Ovary (tissue), 3 donors: ENCODE measurements around the gene ATP6V1G1.

Experiments used
- EP300 ChIP-seq: sonication (generic); formaldehyde crosslinking; IDR thresholded peaks from one replicate; pipeline ENCODE4 v1.6.1; 2017; ENCODE audit warnings: antibody characterized with exemption
- POLR2A ChIP-seq: fragments of 450-650 bp; IDR thresholded peaks from one replicate; pipeline ENCODE4 v1.6.1; 2017; ENCODE audit warnings: antibody characterized with exemption, mild to moderate bottlenecking, moderate library complexity
- TF ChIP-seq, protein P1 (sequence below), 3 donors: fragments of 450-650 bp in 2 of 3; fragments of 200-600 bp in 1 of 3; IDR thresholded peaks; one replicate each; pipeline versions ENCODE4 v1.5.1 to v1.8.0; 2016 to 2022; ENCODE audit warnings: antibody characterized with exemption in 3 of 3, mild to moderate bottlenecking in 1 of 3
- donor health status: DM: no; HTN: no; CAD: no.

DNA sequence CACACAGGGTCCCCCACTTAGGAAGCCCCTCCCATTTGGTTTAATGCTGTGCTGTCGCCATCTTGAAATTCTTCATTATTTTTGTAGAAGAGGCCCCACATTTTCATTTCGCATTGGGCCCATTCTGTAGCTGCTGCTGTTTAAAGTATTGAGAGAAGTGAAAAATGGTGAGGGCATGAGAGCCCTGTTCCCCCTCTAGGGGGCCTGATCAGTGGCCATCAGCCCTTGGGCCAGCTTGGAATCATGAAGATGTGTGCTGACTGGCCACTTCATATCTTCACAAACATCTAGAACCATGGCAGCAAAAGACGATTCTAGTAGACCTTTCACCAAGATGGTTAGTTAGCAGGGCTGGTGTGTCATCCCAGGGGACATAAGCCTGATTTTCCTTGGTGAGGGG is 26.8 kb downstream of the ATP6V1G1 start:
- TF ChIP-seq, protein P1, sequence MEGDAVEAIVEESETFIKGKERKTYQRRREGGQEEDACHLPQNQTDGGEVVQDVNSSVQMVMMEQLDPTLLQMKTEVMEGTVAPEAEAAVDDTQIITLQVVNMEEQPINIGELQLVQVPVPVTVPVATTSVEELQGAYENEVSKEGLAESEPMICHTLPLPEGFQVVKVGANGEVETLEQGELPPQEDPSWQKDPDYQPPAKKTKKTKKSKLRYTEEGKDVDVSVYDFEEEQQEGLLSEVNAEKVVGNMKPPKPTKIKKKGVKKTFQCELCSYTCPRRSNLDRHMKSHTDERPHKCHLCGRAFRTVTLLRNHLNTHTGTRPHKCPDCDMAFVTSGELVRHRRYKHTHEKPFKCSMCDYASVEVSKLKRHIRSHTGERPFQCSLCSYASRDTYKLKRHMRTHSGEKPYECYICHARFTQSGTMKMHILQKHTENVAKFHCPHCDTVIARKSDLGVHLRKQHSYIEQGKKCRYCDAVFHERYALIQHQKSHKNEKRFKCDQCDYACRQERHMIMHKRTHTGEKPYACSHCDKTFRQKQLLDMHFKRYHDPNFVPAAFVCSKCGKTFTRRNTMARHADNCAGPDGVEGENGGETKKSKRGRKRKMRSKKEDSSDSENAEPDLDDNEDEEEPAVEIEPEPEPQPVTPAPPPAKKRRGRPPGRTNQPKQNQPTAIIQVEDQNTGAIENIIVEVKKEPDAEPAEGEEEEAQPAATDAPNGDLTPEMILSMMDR (IDR thresholded peaks at IDR 0.05) = no peak
- TF ChIP-seq POLR2A (no peak), EP300 (no peak)
